IPS-15b (cell line): Measurements from ENCODE around the gene EPHA1.

ENCODE experiments used
- H3K27me3 ChIP-seq: one replicate; pipeline ENCODE4 v1.6.1; 2013; ENCODE audit warnings: low read length; ENCODE audit not compliant: control insufficient read depth, insufficient read depth
- H3K36me3 ChIP-seq: one replicate; pipeline ENCODE4 v1.6.1; 2013; ENCODE audit warnings: low read length; ENCODE audit not compliant: control insufficient read depth, insufficient read depth
- H3K4me1 ChIP-seq: one replicate; pipeline ENCODE4 v1.6.1; 2013; ENCODE audit warnings: mild to moderate bottlenecking, low read length; ENCODE audit not compliant: control insufficient read depth, insufficient read depth
- H3K4me3 ChIP-seq: one replicate; pipeline ENCODE4 v1.5.1; 2013; ENCODE audit warnings: low read depth, low read length
- H3K9ac ChIP-seq: one replicate; pipeline ENCODE4 v1.6.1; 2013; ENCODE audit warnings: low read depth, mild to moderate bottlenecking, low read length
- H3K9me3 ChIP-seq: one replicate; pipeline ENCODE4 v1.6.1; 2013; ENCODE audit warnings: mild to moderate bottlenecking, low read length; ENCODE audit not compliant: control insufficient read depth, insufficient read depth

The EPHA1 gene

DNA sequence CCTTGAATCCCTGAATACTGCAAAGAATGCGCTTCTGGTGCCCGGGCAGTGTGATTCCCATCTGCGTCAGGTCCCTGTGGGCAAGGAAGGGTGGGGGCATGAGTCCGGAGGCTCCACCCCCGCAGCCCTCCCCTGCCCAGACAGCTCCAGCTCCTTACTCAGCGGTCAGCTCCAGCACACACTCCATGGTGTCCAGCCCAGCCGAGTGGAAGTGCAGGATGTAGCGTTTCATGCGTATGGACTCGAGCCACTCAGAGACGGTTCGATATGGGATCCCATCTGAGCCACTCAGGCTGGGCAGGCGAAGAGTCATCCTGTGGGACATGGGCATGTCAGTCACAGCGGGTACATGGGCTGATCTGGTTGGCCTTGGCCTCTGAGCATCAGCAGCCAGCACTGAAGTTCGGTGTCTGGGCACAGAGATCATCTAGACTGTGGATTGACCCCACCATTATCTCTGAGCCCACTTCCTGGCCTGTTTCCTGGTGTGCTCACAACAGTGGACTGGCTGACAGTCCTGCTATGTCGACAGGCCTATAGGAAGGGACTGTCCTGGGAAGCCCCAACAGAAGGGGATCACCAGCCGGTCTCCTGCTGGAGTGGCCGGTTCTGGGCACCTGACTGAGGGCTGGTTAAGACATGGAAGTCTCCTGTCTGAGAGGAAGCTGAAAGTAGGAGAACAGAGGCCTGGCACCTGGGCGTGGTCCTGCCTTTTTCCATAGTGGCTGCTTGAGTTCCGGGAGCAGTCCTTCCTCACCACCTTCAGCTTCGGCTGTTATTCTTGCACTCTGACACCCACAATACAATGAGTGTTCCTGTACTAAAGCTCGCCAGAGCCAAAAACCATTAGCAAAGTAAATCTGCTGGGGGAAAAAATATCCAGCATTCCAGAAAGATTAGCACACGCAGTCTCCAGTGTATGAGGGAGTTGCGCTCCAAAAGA lies 16.9 kb downstream of the EPHA1 start:
- H3K9ac ChIP-seq, result no peak overlapping the region

GRCh38 chr7:143390773-143391317 lies 17.8 kb downstream of the EPHA1 start:
- Histone ChIP-seq H3K9ac (no peak overlapping the region), H3K27me3 (no peaks in the 10 kb centered on the region), H3K36me3 (peaks cover 82% of the 10 kb centered on the region), H3K9me3 (no peaks in the 10 kb centered on the region), H3K4me1 (no peaks in the 10 kb centered on the region), H3K4me3 (no peak overlapping the region)

More for the DNA sequence above, 16.9 kb downstream of the EPHA1 start:
- Histone ChIP-seq H3K9me3 (no peaks in the 10 kb centered on the region), H3K36me3 (peaks cover 85% of the 10 kb centered on the region), H3K4me3 (no peak overlapping the region), H3K27me3 (no peaks in the 10 kb centered on the region), H3K4me1 (no peaks in the 10 kb centered on the region)

- H3K36me3 ChIP-seq, result peaks cover 79% of the 10 kb centered on the region
- H3K9ac ChIP-seq, result no peak overlapping the region
- no peaks in the 10 kb centered on the region for H3K9me3 ChIP-seq
- H3K4me1 ChIP-seq, result no peaks in the 10 kb centered on the region
- H3K27me3 ChIP-seq, result no peaks in the 10 kb centered on the region
- H3K4me3 ChIP-seq, result no peak overlapping the region
These were observed 18.4 kb downstream of the EPHA1 start for GRCh38 chr7:143390104-143390772.

DNA sequence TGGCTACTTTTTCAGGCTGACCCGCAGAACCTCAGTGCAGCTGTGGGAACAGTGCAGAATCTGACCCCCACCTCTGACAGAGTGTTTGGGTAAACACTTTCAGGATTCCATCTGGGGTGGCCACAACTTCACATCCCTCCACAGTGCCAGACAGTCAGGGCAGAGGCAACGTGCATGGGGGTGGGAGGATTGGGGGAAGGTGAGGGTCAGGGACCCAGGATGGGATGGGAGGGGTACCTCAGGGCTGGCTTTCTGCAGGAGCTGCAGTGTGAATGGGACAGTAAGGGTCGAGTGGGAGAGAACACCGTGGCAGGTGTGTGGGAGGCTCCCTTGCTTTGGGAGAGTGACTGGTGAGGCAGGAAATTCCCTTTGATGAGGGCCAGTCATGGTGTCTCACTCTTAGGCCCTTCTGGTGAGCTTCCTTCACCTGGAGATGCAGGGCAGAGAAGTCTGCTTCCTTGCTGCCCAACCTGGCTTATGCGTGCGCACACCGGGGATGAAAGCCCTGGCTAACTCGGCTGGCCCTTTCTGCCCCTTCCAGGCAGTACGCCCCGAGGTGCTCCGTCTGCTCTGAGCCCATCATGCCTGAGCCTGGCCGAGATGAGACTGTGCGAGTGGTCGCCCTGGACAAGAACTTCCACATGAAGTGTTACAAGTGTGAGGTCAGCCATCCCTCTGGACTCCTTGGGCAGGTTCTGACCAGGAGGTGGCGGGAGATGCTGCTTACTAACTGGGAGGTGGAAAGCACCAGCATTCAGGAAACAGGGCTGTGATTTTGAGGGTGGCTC lies 19.1 kb downstream of the EPHA1 start:
- H3K9ac ChIP-seq, result no peak overlapping the region
- H3K4me1 ChIP-seq, result no peaks in the 10 kb centered on the region
- no peak overlapping the region for H3K4me3 ChIP-seq

GRCh38 chr7:143388491-143389101 lies 20.1 kb downstream of the EPHA1 start:
- Histone ChIP-seq H3K4me3 (no peak overlapping the region), H3K9me3 (no peaks in the 10 kb centered on the region), H3K4me1 (no peaks in the 10 kb centered on the region), H3K9ac (no peak overlapping the region), H3K36me3 (peaks cover 70% of the 10 kb centered on the region), H3K27me3 (no peaks in the 10 kb centered on the region)

More for the DNA sequence above, 19.1 kb downstream of the EPHA1 start:
- Histone ChIP-seq H3K27me3 (no peaks in the 10 kb centered on the region), H3K36me3 (peaks cover 75% of the 10 kb centered on the region), H3K9me3 (no peaks in the 10 kb centered on the region)

DNA sequence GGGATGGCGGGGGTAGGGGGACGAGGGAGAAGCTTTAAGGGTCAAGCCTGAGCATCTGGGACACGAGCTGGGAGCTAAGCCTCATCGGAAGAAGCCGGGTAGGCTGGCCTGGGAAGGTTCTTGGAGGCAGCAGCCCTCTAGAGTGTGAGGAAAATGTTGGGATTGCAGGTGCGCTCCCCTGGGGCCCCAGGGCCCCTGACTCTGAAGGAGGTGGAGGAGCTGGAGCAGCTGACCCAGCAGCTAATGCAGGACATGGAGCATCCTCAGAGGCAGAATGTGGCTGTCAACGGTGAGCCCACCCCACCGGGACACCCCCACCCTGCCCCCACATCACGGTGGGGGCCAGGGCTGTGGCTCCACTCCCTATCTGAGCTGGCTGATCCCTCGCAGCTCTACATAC lies 20.6 kb downstream of the EPHA1 start:
- Histone ChIP-seq H3K4me1 (no peaks in the 10 kb centered on the region), H3K9me3 (no peaks in the 10 kb centered on the region), H3K4me3 (no peak overlapping the region), H3K9ac (no peak overlapping the region), H3K27me3 (no peaks in the 10 kb centered on the region), H3K36me3 (peaks cover 67% of the 10 kb centered on the region)

DNA sequence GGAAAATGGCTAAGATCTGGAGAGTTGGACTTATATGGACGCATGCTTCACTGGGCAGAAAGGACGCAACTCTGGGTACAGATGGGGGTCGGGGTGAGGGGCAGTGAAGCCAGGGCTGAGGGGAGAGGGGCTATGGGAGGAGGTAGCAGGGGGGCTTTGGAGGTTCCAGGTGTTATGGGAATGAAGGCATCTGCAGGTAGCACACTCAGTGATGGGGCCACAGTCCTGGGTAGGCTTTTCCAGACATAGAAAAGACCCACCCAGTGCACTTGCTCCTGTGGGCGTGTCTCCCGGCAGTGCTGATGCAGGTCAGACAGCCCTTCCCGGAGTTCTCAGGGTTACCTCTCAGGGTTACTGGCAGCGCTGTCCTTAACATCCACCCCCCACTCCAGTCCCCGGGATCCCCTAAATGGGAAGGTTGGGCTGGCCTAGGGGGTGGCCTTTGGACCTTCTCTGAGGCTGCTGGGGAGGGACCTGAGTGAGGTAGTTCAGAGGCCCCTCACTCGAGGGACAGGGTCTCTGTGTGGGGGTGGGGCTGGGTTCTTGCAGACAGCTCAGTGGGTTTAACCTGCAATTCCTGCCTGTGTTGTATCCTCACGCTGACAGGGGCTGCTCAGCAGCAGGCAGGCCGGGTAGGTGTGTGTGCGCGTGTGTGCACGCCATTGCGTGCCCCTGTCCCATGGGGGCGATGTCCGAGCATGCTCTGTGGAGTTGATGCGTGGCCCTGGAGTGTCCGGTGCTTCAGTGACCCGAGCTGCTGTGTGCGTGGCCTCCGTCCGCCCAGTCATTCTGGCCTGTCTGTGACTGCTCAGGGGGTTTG lies 21.3 kb downstream of the EPHA1 start:
- Histone ChIP-seq H3K9ac (no peak overlapping the region), H3K36me3 (peaks cover 67% of the 10 kb centered on the region), H3K4me1 (no peaks in the 10 kb centered on the region), H3K27me3 (no peaks in the 10 kb centered on the region), H3K4me3 (no peak overlapping the region), H3K9me3 (no peaks in the 10 kb centered on the region)

GRCh38 chr7:143385891-143386781 lies 22.5 kb downstream of the EPHA1 start:
- Histone ChIP-seq H3K9me3 (no peaks in the 10 kb centered on the region), H3K4me1 (no peaks in the 10 kb centered on the region), H3K36me3 (peaks cover 57% of the 10 kb centered on the region), H3K9ac (no peak overlapping the region), H3K4me3 (no peak overlapping the region), H3K27me3 (no peaks in the 10 kb centered on the region)

DNA sequence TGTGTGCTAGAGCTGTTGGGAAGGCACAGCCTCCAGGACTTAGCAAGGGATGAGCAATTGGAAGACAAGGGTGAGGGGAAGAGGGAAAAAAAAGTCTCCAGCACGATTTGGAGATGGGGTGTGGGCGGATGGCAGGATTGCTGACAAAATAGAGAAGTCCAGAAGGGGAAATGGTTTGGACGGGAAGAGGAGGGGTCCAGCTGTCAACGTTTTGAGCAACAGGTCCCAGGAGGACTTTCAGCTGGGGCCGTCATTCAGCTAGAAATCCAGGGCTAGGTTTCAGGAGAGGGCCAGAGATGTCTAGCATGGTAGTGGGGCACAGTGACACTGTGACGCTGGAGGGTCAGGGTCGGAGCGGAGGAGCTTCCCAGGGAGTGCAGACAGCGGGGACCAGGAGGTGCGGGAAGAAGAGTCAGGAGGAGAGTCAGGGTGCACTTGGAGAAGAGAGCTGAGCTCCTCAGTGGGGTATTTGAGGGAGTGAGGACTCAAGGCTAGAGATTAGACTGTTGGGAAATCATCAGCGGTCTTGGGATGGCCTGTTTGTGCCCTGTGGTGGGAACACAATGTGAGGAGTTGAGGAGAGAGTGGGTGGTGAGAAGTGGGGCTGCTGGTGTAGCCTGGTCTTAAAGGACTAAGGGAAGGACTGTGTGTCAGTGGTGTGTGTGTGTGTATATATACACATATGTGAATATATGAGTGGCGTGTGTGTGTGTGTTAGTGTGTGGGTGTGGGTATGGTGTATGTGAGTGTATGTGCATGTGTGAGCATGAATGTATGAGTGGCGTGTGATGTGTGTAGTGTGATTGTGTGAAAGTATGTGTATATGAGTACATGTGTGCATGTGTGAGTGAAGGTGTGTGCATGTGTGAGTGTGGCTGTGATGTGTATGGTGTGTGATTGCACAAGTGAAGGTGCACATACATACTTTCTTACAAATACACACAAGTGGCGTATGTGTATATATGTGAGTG lies 23.7 kb downstream of the EPHA1 start:
- Histone ChIP-seq H3K4me3 (no peak overlapping the region), H3K4me1 (peaks cover under 1% of the 10 kb centered on the region)

More for the DNA sequence above, 23.7 kb downstream of the EPHA1 start:
- H3K27me3 ChIP-seq, result no peaks in the 10 kb centered on the region
- H3K9me3 ChIP-seq, result no peaks in the 10 kb centered on the region
- no peak overlapping the region for H3K9ac ChIP-seq
- H3K36me3 ChIP-seq, result peaks cover 45% of the 10 kb centered on the region
